T-helper 17 cell (primary cell): ENCODE data around the gene FBXL16. TPM values are rescaled to one million over a fixed set of nuclear protein-coding genes. Genes with fewer than 3 reads are reported as not detected.

Experiments
- ATAC-seq: fragments of 150-1000 bp; cut with Tn5 transposase; 2 replicates; pipeline ENCODE4 v1.10.0; 2021; ENCODE audit warnings: mild to moderate bottlenecking, moderate library complexity
- DNase-seq, 3 donors: peaks; one replicate each; pipeline versions ENCODE4 v3.0.0 to v3.0.0-alpha.2; 2020 to 2021
- H3K9me3 ChIP-seq: one replicate; pipeline ENCODE4 v1.7.0; 2013; ENCODE audit warnings: low read length, mild to moderate bottlenecking; ENCODE audit not compliant: control insufficient read depth, poor library complexity, severe bottlenecking
- H3K27ac Mint-ChIP-seq: one replicate; pipeline ENCODE4 v1.8.0; 2022; ENCODE audit warnings: mild to moderate bottlenecking, moderate library complexity, mixed read lengths
- H3K27me3 Mint-ChIP-seq: one replicate; pipeline ENCODE4 v1.8.0; 2022; ENCODE audit warnings: mixed read lengths
- H3K36me3 Mint-ChIP-seq: one replicate; pipeline ENCODE4 v1.8.0; 2022; ENCODE audit warnings: low read depth, mixed read lengths
- H3K4me1 Mint-ChIP-seq: one replicate; pipeline ENCODE4 v1.8.0; 2022; ENCODE audit warnings: mild to moderate bottlenecking, mixed read lengths
- H3K4me3 Mint-ChIP-seq: one replicate; pipeline ENCODE4 v1.8.0; 2022; ENCODE audit warnings: mild to moderate bottlenecking, moderate library complexity, mixed read lengths
- total RNA-seq, 4 donors: library from RNA in 2 of 4; stranded (reverse) in 2 of 4; gene quantifications; one replicate each; pipeline ENCODE4 v1.2.3 and lab custom pipeline; 2022 to 2026

The FBXL16 gene
- total RNA-seq, 2 donors from 2014 or later = 29.0 to 35.3 TPM

DNA sequence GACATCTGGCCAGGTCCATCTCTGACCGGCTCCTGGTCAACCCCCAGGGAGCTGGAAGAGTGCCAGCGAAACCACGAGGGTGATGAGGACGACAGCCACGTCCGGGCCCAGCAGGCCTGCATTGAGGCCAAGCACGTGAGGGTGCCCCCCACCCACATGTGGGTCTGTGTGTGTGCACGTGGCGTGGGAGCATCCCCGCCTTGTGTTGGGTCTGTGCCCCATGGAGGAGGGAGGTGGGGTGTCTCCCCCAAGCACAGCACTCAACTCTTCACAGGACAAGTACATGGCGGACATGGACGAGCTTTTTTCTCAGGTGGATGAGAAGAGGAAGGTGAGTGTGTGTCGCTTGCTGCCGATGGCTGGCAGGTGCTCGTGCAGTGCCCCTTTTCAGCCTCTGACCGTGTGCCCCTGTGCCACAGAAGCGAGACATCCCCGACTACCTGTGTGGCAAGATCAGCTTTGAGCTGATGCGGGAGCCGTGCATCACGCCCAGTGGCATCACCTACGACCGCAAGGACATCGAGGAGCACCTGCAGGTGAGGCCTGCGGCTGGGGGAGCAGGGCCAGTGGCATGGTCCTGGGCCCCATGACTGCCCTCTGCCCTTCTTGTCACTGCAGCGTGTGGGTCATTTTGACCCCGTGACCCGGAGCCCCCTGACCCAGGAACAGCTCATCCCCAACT lies 23.7 kb downstream of the FBXL16 start:
- DNase-seq (no peak), ATAC-seq (no peak)
- Mint-ChIP-seq H3K36me3 (no peaks in the 10 kb centered on the region), H3K27me3 (no peaks in the 10 kb centered on the region), H3K4me3 (peak overlapping the region; percentile 43), H3K27ac (peak overlapping the region; percentile 61), H3K4me1 (peaks cover 20% of the 10 kb centered on the region)
- no peaks in the 10 kb centered on the region for H3K9me3 ChIP-seq

DNA sequence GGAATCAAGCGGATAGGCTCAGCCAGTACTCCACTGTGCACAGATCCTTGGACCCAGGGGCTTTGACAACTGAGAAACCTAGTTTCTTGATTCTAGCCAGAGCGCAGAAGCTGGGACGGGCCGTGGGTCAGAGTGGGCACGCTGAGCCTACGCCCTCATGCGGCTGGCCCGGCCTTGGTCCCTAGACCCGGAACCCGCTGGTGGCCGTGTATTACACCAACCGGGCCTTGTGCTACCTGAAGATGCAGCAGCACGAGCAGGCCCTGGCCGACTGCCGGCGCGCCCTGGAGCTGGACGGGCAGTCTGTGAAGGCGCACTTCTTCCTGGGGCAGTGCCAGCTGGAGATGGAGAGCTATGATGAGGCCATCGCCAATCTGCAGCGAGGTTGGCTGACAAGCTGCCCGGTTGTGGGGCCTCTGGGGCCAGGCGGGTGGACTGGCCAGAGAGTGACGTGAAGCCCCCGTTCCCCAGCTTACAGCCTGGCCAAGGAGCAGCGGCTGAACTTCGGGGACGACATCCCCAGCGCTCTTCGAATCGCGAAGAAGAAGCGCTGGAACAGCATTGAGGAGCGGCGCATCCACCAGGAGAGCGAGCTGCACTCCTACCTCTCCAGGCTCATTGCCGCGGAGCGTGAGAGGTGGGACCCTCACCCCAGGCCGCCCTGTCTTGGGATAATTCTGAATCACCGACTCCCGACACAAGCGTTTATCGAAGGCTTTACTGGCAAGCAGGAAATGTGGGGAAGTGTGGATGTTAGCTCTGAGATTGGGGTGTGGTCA lies 24.4 kb downstream of the FBXL16 start:
- H3K36me3 Mint-ChIP-seq = no peaks in the 10 kb centered on the region
- H3K9me3 ChIP-seq = no peaks in the 10 kb centered on the region
- ATAC-seq (no peak), DNase-seq (no peak)
- H3K4me1 Mint-ChIP-seq = peaks cover 20% of the 10 kb centered on the region
- no peaks in the 10 kb centered on the region for H3K27me3 Mint-ChIP-seq
- H3K27ac Mint-ChIP-seq = peak overlapping the region; percentile 37
- H3K4me3 Mint-ChIP-seq = peak overlapping the region; percentile 83

DNA sequence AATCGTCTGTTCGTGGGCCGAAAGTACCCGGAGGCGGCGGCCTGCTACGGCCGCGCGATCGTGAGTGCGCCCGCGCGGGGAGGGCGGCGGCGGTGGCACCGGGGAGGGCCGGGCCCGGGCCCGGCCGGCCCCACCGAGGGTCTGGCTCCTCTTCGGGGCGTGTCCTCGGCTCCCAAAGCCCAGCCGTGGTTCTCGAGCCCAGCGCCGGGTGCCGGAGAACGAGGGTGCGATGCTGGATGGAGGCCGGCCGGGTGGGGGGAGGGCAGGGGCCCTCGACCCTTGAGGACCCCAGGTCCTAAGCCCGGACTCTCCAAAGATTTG lies 25.0 kb downstream of the FBXL16 start:
- ATAC-seq (no peak), DNase-seq (no peak)
- no peaks in the 10 kb centered on the region for H3K36me3 Mint-ChIP-seq
- peaks cover 20% of the 10 kb centered on the region for H3K4me1 Mint-ChIP-seq
- no peaks in the 10 kb centered on the region for H3K27me3 Mint-ChIP-seq
- peak overlapping the region; percentile 83 for H3K4me3 Mint-ChIP-seq
- H3K9me3 ChIP-seq = no peaks in the 10 kb centered on the region
- H3K27ac Mint-ChIP-seq = peak overlapping the region; percentile 37

DNA sequence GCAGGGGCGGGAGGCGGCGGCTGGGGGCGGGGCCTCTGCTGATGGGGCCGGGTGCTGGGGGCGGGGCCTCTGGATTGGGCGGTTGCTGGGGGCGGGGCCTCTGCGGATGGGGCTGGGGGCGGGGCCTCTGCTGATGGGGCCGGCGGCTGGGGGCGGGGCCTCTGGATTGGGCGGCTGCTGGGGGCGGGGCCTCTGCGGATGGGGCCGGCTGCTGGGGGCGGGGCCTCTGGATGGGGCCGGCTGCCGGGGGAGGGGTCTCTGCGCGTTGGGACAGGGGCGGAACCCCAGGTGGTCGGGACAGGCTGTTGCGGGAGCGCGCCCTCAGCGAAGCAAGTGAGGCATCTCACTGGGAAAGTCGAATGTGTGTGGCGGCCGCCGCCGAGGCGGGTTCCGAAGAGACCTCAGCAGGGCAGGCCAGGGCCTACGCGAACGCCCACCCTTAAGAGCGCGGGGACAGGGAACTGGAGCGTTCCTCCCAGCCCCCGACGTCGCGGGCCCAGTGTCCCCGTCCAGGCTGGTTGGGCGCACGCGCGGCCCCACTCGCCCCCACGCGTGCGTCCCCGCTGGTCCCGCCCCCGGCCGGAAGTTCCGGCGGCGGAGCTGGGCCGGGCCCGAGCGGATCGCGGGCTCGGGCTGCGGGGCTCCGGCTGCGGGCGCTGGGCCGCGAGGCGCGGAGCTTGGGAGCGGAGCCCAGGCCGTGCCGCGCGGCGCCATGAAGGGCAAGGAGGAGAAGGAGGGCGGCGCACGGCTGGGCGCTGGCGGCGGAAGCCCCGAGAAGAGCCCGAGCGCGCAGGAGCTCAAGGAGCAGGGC lies 25.6 kb downstream of the FBXL16 start, which contains the start of gene STUB1:
TSS of gene STUB1 (plus strand) at position 597 of the 811 bp plus-strand sequence. CDS start at position 713, 116 bp downstream.
- H3K36me3 Mint-ChIP-seq = no peaks in the 10 kb centered on the region
- H3K27me3 Mint-ChIP-seq = no peaks in the 10 kb centered on the region

DNA sequence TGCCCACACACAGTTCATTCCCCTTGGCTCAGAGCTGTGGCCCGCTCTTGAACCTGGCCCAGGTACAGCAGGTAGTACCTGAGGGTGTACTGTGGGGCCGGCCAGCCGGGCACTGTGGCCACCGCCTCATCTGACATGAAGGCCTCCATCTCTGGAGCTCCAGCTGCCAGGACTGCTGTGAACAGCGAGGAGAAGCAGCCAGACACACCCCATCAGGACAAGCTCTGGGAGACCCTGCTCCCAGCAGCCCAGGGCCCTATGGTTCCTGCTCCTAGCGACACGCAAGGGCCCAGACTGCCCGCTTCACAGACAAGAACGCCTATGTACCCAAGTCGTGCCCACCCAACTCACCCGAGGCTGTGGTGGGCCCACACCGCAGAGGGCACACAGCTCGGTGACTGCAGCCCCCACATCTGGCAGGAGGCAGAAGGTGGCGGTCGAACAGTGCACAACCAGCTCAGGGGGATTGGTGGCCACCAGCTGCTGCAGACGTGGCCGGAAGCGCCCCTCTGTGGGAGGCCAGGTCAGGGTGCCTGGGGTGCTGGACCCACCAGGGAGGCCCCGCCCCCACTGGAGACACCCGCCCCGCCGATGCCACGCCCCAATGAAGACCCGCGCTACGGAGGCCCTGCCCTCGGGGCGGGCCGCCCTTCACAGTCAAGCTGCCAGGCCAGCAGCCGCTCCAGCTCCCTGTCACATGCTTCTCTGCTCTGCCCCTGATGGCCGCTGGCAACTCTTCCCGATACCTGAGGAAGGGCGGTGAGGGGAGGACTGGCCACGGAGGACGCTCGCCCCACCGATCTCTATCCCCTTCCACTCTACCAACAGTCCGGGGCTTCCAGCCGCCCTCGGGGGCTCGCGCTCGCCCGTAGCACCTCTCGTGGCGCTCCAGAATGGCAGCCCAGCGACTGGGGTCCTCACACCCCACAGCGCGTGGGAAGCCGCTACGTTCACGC lies 26.5 kb downstream of the FBXL16 start:
- ATAC-seq (no peak), DNase-seq (peak in 2 of 3 donors; percentile 50 to 53)
- H3K27ac Mint-ChIP-seq = peak overlapping the region; percentile 34
- peaks cover 26% of the 10 kb centered on the region for H3K4me1 Mint-ChIP-seq
- no peaks in the 10 kb centered on the region for H3K27me3 Mint-ChIP-seq
- H3K36me3 Mint-ChIP-seq = no peaks in the 10 kb centered on the region
- no peaks in the 10 kb centered on the region for H3K9me3 ChIP-seq
- peak overlapping the region; percentile 82 for H3K4me3 Mint-ChIP-seq

More for the DNA sequence above, 25.6 kb downstream of the FBXL16 start, which contains the start of gene STUB1:
- H3K9me3 ChIP-seq = no peaks in the 10 kb centered on the region
- ATAC-seq = peak; percentile 55
- H3K4me1 Mint-ChIP-seq = peaks cover 22% of the 10 kb centered on the region
- peak within 1 kb of the TSS; percentile 83 for H3K4me3 Mint-ChIP-seq
- H3K27ac Mint-ChIP-seq = peak within 1 kb of the TSS; percentile 37
- DNase-seq = peak; percentile 76 to 89 (median 89)

DNA sequence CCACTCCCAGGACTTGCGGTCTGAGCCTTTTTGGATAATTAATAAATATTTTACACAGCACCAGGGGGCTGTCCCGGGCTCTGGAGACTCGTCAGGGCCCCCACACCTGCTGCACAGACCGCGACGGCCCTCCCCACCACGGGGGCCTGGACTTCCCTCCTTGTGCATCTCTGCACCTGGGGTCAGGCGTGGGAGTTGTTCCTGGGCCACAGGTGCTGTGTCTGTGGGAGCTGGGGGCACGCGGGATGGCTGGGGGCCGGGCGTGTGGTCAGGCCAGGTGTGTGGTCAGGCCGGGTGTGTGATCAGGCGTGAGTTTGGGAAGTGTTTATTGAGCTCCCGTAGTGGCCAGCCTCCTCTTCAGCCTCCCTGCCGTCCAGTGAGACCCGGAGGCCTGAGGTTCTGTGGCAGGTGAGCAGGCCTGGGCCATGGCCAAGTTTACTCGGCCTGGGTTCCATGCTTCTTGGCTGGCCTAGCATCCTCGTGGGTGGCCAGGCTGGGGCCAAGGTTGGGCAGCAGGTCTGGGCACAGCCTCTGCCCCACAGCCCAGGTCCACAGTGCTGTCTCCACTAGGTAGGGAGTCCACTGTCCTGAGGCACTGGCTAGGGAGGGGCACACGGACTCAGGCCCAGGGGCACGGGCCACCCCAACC lies 27.3 kb downstream of the FBXL16 start:
- H3K9me3 ChIP-seq = no peaks in the 10 kb centered on the region
- Mint-ChIP-seq H3K27me3 (no peaks in the 10 kb centered on the region), H3K36me3 (no peaks in the 10 kb centered on the region), H3K27ac (peak overlapping the region; percentile 34), H3K4me3 (peak overlapping the region; percentile 76), H3K4me1 (peaks cover 25% of the 10 kb centered on the region)
- ATAC-seq (no peak), DNase-seq (no peak)

DNA sequence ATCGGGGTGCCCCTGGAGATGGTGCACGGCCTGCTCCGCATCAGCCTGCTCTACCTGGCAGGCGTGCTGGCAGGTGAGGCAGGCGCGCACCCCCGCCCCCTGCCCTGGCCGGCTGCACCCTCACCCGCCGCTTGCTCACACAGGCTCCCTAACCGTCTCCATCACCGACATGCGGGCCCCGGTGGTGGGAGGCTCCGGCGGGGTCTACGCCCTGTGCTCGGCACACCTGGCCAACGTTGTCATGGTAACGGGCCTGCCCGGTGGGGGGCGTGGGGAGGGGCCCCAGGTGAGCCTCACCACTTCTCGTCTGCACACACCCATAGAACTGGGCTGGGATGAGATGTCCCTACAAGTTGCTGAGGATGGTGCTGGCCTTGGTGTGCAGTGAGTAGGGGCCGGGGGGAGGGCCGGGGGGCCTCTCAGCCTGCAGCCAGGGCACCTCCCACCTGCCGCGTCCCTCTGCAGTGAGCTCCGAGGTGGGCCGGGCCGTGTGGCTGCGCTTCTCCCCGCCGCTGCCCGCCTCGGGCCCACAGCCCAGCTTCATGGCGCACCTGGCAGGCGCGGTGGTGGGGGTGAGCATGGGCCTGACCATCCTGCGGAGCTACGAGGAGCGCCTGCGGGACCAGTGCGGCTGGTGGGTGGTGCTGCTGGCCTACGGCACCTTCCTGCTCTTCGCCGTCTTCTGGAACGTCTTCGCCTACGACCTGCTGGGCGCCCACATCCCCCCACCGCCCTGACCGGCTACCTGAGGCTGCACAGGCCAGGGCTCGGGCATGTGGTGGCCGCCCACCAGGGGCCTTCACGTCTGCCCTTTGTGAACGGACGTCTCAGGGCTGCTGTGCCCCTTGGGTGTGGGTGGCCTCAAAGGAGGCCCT lies 28.0 kb downstream of the FBXL16 start:
- Mint-ChIP-seq H3K27me3 (no peaks in the 10 kb centered on the region), H3K36me3 (no peaks in the 10 kb centered on the region), H3K4me1 (peaks cover 20% of the 10 kb centered on the region), H3K4me3 (peak overlapping the region; percentile 80), H3K27ac (no peak overlapping the region)
- no peak for DNase-seq
- no peaks in the 10 kb centered on the region for H3K9me3 ChIP-seq
- no peak for ATAC-seq

DNA sequence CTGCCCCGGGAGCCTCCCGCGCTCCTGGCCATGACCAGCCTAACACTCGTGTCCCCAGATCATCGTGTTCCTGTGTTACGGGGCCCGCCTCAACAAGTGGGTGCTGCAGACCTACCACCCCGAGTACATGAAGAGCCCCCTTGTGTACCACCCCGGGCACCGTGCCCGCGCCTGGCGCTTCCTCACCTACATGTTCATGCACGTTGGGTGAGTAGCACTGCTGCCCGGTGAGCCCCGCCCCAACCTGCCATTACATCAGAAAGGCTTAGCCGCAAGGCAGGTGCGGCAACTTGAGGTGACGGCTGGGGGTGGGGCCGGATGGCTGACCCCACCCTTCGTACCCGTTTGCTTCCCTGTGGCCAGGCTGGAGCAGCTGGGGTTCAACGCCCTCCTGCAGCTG lies 28.7 kb downstream of the FBXL16 start:
- ATAC-seq = no peak
- Mint-ChIP-seq H3K27ac (no peak overlapping the region), H3K4me3 (peak overlapping the region; percentile 80)

DNA sequence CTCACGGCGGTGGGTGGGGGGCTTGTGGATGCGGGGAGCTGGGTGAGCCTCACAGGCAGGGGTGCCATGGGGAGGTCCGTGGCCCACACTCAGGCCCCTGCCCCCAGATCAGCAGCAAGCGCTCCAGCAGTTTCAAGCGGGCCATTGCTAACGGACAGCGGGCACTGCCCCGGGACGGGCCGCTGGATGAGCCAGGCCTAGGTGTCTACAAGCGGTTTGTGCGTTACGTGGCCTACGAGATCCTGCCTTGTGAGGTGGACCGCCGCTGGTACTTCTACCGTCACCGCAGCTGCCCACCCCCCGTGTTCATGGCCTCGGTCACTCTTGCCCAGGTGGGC lies 29.1 kb downstream of the FBXL16 start:
- no peaks in the 10 kb centered on the region for H3K27me3 Mint-ChIP-seq
- H3K27ac Mint-ChIP-seq = no peak overlapping the region
- ATAC-seq (no peak), DNase-seq (no peak)
- peaks cover 13% of the 10 kb centered on the region for H3K4me1 Mint-ChIP-seq
- H3K9me3 ChIP-seq = no peaks in the 10 kb centered on the region
- H3K4me3 Mint-ChIP-seq = no peak overlapping the region
- H3K36me3 Mint-ChIP-seq = no peaks in the 10 kb centered on the region

More for the DNA sequence above, 28.7 kb downstream of the FBXL16 start:
- peak in 1 of 3 donors; percentile 38 for DNase-seq
- Mint-ChIP-seq H3K27me3 (no peaks in the 10 kb centered on the region), H3K36me3 (no peaks in the 10 kb centered on the region), H3K4me1 (peaks cover 16% of the 10 kb centered on the region)
- H3K9me3 ChIP-seq = no peaks in the 10 kb centered on the region

DNA sequence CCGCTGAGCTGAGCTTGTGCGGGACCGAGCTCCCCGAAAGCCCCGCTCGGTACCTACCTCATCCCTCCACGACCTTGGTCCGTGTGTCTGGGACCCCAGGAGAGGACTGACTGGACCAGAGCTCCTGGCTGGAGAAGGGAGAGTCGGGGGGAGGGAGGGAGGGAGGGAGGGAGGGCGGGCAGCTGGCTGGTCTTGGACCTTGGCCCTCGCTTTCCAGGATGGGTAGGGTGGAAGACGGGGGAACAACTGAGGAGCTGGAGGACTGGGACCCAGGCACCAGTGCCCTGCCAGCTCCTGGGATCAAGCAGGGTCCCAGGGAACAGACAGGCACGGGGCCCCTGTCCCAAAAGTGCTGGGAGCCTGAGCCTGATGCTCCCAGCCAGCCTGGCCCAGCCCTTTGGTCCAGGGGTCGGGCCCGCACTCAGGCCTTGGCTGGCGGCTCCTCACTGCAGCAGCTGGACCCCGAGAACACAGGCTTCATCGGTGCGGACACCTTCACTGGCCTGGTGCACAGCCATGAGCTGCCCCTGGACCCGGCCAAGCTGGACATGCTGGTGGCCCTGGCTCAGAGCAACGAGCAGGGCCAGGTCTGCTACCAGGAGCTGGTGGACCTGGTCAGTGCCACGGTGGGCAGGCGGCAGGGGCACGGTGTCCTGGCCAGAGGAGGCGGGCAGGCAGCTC lies 29.6 kb downstream of the FBXL16 start:
- ATAC-seq (no peak), DNase-seq (no peak)
- no peak overlapping the region for H3K27ac Mint-ChIP-seq
- no peaks in the 10 kb centered on the region for H3K9me3 ChIP-seq
- no peaks in the 10 kb centered on the region for H3K27me3 Mint-ChIP-seq
- H3K4me3 Mint-ChIP-seq = no peak overlapping the region
- no peaks in the 10 kb centered on the region for H3K36me3 Mint-ChIP-seq
- H3K4me1 Mint-ChIP-seq = peaks cover 11% of the 10 kb centered on the region
